HG03196 (cell line): ENCODE measurements around the gene WHRN.
A peak's percentile ranks its signal among the peaks of the same experiment; 100 is the strongest.

Experiments
- ATAC-seq: cut with Tn5 transposase; IDR thresholded peaks from one replicate; pipeline ENCODE4 v1.9.1; 2021; ENCODE audit not compliant: unreplicated experiment

Gene WHRN

GRCh38 chr9:114401344-114401743 is 103.9 kb downstream of the WHRN start:
- ATAC-seq = no peak

GRCh38 chr9:114400772-114401171 is 104.5 kb downstream of the WHRN start:
- no peak for ATAC-seq

DNA sequence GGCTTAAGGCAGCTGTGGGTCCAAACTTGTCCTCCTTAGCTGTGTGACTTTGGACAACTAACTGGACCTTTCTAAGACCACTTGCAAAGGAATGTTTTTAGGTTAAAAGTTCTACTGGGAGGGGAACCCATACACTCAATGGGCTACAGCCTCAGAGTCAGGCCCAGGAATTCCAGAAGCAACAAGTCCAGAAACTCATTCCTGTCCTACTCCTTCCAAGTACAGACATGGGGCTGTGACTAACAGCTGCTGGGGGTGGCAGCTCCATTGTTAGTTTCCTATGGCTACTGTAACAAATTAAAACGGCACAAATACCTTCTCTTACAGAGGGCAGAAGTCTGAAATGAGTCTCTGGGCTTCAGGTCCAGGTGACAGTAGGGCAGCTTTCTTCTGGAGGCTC is 105.1 kb downstream of the WHRN start:
- no peak for ATAC-seq

GRCh38 chr9:114399381-114399780 is 105.9 kb downstream of the WHRN start:
- no peak for ATAC-seq

DNA sequence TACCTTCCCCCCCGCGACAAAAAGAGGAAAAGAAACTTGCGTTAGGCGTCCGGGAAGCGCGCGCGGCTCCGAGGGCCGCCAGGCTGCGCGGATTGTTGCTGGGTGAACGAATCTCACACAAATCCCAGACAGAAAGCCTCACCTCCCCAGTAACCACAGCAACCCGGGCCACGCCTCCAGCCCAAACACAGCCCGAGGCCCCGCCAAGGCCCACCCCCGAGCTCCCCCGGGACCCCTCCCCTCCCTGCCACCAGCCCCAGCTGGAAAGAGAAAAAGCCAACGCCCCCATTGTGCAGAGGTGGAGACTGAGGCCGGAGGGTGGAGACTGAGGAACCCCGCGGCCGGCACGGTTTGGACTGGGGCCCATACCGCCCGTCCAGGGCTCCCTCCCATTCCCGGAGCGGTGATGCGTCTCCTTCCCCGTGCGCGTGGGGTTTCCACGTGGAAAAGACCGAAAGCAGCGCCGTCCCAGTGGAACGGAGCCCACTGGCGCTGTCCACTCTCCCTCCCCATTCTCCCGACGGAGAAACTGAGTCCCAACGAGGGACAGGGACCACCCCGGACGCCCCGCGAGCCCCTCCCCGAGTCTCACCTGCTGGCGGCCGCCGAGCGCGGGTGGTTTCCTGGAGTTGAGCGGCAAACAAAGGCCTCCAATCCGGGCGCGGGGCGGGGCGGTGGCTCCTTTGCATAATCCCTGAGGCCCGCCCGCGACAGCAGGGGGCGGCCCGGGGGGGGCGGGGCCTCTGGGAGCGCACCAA is 107.2 kb downstream of the WHRN start:
- peak; percentile 75 for ATAC-seq

DNA sequence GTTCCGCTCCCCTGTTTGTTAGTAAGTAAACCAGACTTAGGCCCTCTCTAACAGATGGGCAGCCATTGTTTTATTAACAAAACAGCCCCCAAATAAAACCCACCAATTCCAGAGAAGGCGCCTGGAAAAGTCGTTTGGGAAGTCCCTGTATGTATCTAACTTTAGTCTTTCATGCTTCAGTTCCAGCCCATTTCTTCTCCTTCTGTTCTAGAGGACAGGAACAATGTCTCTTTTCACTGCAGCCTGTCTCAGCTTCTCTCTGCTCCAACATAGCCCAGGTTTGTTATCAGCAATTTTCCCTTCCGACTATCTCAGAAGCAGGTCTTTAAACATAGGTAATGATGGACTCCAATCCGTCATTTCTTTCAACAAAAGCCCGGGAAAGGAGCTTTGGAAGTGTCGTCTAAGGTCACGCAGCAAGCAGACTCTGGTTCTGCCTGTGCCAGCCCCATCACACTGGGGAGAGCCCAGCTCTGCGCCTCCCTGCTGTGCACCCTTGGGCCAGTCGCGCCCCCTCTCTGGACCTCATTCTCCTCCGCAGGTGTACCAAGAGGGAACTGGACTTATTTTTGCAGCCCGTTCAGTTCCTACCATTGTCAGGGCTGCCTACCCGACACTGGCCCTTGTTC is 107.9 kb downstream of the WHRN start:
- no peak for ATAC-seq

GRCh38 chr9:114396558-114397218 is 108.6 kb downstream of the WHRN start:
- ATAC-seq = no peak

GRCh38 chr9:114395768-114396167 is 109.5 kb downstream of the WHRN start:
- no peak for ATAC-seq

DNA sequence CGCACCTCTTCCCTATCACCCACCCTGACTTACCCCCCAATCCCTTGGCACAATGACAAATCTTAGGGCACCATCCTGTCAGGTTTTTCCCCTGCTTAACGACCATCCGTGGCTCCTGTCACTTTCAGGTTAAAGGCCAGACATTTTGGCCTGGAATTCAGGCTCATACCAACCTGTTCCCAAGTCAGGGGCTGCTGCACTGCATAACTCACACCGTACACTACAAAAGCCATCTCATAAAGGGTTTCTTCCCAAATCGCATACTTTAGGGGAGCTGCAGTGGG is 110.0 kb downstream of the WHRN start:
- ATAC-seq = no peak

- ATAC-seq = no peak
These were observed 110.5 kb downstream of the WHRN start for GRCh38 chr9:114394523-114395333.

DNA sequence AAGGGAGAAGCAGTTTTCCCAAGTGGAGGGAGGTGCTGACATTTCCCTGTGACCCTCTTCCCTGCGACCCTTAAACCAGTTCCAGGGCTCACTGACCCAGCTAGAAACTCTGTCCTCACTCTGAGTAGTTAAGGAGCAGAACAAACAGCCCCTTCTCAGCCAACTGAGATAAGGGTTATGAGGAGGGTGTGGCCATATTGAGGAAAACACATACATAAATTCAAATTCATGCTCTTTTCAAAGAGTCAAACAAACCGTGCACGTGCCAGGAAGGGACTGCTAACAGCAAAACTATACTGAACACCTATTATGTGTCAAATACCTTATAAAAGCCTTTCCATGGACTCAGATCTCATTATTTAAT is 112.5 kb downstream of the WHRN start:
- ATAC-seq = no peak

- no peak for ATAC-seq
These were observed 114.3 kb downstream of the WHRN start for GRCh38 chr9:114390952-114391351.

GRCh38 chr9:114389612-114390368 is 115.5 kb downstream of the WHRN start:
- no peak for ATAC-seq

GRCh38 chr9:114388764-114389375 is 116.4 kb downstream of the WHRN start:
- no peak for ATAC-seq

- no peak for ATAC-seq
These were observed 117.0 kb downstream of the WHRN start for GRCh38 chr9:114388357-114388682.

DNA sequence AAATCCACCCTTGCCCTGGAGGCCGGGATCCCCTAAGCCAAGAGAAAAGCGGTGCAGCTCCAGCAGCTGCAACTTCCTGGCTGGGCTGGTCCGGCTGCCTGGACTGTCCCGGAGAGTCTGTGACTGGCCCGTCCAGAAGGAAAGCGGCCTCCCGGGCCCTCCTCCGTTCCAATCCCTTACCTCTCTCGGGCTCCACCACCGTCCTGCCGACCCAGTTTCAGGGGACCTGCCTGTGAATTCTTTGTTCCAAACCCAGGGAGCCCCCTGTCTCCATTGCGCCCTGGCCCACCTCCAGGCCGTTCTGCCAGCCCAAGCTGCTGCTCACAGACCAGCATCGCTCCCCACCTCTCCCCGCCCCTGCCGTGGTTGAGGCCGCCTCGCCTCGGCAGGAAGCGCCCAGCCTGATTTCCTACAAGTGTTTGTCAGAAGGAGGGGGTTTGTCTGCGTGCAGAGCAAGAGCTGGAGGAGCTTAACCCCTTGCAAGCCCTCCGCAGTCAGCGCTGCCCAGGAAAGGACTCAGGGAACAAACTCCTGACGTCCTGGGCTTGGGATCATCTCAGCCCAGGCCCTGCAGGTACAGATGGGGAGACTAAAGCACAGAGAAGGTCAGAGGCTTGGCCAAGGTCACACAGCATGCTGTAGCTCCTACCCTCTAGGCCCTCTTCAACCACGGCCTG is 117.5 kb downstream of the WHRN start, which contains the start of gene AKNA:
TSS of gene AKNA (minus strand) at position 303 of the 677 bp plus-strand sequence. CDS start 6,649 bp downstream, outside the sequence.
- ATAC-seq = no peak

DNA sequence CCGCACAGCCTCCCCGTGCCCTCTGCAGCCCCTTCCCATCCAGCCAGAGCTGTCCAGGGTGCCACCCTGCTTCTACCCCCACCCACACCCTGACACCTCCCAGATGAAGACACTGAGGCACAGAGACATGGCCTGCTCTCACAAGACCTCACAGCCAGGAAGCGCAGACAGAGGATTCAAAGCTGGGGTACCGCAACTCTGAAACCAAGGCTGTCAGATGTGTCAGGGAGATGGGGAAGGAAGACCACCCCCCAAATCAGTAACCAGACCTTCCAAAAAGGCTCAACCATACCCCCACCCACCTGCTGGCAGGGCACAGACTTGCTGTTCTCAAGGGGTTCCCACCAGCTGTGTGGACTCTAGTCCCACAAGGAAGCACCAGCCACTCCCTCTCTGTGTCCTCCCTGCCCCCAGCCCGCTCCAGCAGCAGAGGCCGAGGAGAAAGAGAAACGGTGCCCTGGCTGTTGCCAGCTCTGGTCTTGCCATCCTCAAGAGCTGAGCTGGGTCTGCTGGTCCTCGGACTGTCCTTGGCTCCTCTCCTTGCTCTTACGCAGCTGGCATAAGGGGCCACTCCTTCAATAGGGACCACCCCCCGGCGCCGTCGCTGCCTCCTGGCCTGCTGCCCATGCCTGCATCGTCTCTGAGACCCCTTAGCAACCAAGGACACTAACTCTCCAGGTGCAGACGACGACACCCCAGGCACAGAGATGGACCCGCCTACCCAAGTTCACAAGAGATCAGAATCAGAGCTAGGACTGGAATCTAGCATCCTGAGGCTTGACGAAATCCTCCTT is 118.2 kb downstream of the WHRN start:
- no peak for ATAC-seq

GRCh38 chr9:114386361-114386885 is 118.8 kb downstream of the WHRN start:
- ATAC-seq = no peak
